HG03066 (cell line): Measurements from ENCODE around the gene ASCC3.

Experiments
- ATAC-seq: cut with Tn5 transposase; IDR thresholded peaks from one replicate; pipeline ENCODE4 v1.9.1; 2021; ENCODE audit warnings: low read depth; ENCODE audit not compliant: unreplicated experiment

ASCC3 gene

GRCh38 chr6:100469101-100469859, 411.8 kb downstream of the ASCC3 start:
- no peak for ATAC-seq

- ATAC-seq: no peak
These were observed 413.0 kb downstream of the ASCC3 start for GRCh38 chr6:100468016-100468622.

- no peak for ATAC-seq
These were observed 413.8 kb downstream of the ASCC3 start for GRCh38 chr6:100467129-100468015.

- no peak for ATAC-seq
These were observed 414.6 kb downstream of the ASCC3 start for GRCh38 chr6:100466410-100467128.

- ATAC-seq: no peak
These were observed 415.3 kb downstream of the ASCC3 start for GRCh38 chr6:100465701-100466409.

- ATAC-seq: no peak
These were observed 416.0 kb downstream of the ASCC3 start, which contains the start of gene SIM1 for GRCh38 chr6:100464903-100465700. TSS of gene SIM1 (minus strand) at chr6:100464921. CDS start at chr6:100463468, 1,453 bp downstream.

- no peak for ATAC-seq
These were observed 416.8 kb downstream of the ASCC3 start for GRCh38 chr6:100464162-100464851.

- no peak for ATAC-seq
These were observed 417.4 kb downstream of the ASCC3 start for GRCh38 chr6:100463630-100464161.

GRCh38 chr6:100462706-100463629, 418.2 kb downstream of the ASCC3 start:
- no peak for ATAC-seq

GRCh38 chr6:100461917-100462705, 419.0 kb downstream of the ASCC3 start:
- ATAC-seq: no peak

GRCh38 chr6:100461278-100461916, 419.7 kb downstream of the ASCC3 start:
- no peak for ATAC-seq

- no peak for ATAC-seq
These were observed 420.4 kb downstream of the ASCC3 start for GRCh38 chr6:100460650-100461204.

GRCh38 chr6:100459592-100460184, 421.4 kb downstream of the ASCC3 start:
- ATAC-seq: no peak

GRCh38 chr6:100458841-100459591, 422.1 kb downstream of the ASCC3 start:
- no peak for ATAC-seq
